Neural progenitor cell (in vitro differentiated cells): Measurements from ENCODE around the gene HS2ST1.

Source experiments
- EZH2 ChIP-seq: fragments of 200-600 bp; sonication (generic); IDR thresholded peaks from 2 replicates; pipeline ENCODE4 v1.6.1; 2017; ENCODE audit warnings: antibody characterized with exemption, mild to moderate bottlenecking, moderate library complexity
- EZH2phosphoT487 ChIP-seq: fragments of 200-600 bp; sonication (generic); IDR thresholded peaks from 2 replicates; pipeline ENCODE4 v1.6.1; 2017; ENCODE audit warnings: antibody characterized with exemption
- TF ChIP-seq, protein P1 (sequence below): fragments of 200-600 bp; sonication (generic); IDR thresholded peaks from 2 replicates; pipeline ENCODE4 v1.5.1; 2017; ENCODE audit warnings: antibody characterized with exemption, mild to moderate bottlenecking

DNA sequence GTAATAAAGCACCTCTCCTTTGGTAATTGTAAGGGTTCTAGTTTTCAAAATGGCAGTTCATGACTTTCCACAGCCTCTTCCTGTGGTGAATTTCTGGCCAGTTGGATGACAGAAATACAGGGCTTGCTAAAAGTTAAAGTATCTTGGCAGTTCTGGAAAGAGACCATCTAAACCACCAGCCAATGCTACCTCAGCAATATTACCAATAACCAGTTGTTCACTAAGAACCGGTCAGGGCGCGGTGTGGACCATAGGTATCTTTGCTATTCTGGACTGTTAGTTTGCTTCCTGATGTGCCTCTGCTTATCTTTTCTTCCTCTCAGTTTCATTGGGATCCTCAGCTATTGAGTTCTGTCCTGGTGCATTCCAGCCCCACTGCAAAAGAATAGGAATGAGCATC, 124.7 kb downstream of the HS2ST1 start:
- TF ChIP-seq, protein P1, sequence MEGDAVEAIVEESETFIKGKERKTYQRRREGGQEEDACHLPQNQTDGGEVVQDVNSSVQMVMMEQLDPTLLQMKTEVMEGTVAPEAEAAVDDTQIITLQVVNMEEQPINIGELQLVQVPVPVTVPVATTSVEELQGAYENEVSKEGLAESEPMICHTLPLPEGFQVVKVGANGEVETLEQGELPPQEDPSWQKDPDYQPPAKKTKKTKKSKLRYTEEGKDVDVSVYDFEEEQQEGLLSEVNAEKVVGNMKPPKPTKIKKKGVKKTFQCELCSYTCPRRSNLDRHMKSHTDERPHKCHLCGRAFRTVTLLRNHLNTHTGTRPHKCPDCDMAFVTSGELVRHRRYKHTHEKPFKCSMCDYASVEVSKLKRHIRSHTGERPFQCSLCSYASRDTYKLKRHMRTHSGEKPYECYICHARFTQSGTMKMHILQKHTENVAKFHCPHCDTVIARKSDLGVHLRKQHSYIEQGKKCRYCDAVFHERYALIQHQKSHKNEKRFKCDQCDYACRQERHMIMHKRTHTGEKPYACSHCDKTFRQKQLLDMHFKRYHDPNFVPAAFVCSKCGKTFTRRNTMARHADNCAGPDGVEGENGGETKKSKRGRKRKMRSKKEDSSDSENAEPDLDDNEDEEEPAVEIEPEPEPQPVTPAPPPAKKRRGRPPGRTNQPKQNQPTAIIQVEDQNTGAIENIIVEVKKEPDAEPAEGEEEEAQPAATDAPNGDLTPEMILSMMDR = no peak
- TF ChIP-seq EZH2 (no peak), EZH2phosphoT487 (no peak)
